Measurements from ENCODE around the gene VWA1.
"Not testable (repeated sequence)": the region's sequence is repeated elsewhere in the genome, so short reads cannot be mapped to it uniquely, and the experiment has no call there.

- TF ChIP-seq CTCF (conservative IDR thresholded peaks at IDR 0.05); EZH2 (IDR thresholded peaks at IDR 0.05; ENCODE audit: low read depth): not testable (repeated sequence)
Observed at GRCh38 chr1:1459156-1459555, 23.7 kb downstream of the VWA1 start.
